Esophagus squamous epithelium (tissue), 4 donors: ENCODE data around the gene MCFD2.

Experiments
- POLR2A ChIP-seq, 4 donors: fragments of 450-650 bp; IDR thresholded peaks; one replicate each; pipeline ENCODE4 v1.6.1; 2017; ENCODE audit warnings: antibody characterized with exemption in 4 of 4, mild to moderate bottlenecking in 4 of 4, moderate library complexity in 3 of 4
- TF ChIP-seq, protein P1 (sequence below), 6 experiments: fragments of 450-650 bp in 4 of 6; fragments of 200-600 bp in 2 of 6; sonication (generic) in 2 of 6; IDR thresholded peaks; one replicate each; pipeline ENCODE4 v1.5.1; 2016 to 2019; ENCODE audit warnings: antibody characterized with exemption in 6 of 6, mild to moderate bottlenecking in 4 of 6, moderate library complexity in 4 of 6

- TF ChIP-seq, protein P1, sequence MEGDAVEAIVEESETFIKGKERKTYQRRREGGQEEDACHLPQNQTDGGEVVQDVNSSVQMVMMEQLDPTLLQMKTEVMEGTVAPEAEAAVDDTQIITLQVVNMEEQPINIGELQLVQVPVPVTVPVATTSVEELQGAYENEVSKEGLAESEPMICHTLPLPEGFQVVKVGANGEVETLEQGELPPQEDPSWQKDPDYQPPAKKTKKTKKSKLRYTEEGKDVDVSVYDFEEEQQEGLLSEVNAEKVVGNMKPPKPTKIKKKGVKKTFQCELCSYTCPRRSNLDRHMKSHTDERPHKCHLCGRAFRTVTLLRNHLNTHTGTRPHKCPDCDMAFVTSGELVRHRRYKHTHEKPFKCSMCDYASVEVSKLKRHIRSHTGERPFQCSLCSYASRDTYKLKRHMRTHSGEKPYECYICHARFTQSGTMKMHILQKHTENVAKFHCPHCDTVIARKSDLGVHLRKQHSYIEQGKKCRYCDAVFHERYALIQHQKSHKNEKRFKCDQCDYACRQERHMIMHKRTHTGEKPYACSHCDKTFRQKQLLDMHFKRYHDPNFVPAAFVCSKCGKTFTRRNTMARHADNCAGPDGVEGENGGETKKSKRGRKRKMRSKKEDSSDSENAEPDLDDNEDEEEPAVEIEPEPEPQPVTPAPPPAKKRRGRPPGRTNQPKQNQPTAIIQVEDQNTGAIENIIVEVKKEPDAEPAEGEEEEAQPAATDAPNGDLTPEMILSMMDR (IDR thresholded peaks at IDR 0.05): no peak
- no peak for TF ChIP-seq POLR2A (IDR thresholded peaks at IDR 0.05)
Observed at GRCh38 chr2:46885376-46885775, 30.2 kb downstream of the MCFD2 start.
